Neuronal stem cell (in vitro differentiated cells): ENCODE data around the gene SEMA6B.
A peak's percentile ranks its signal among the peaks of the same experiment; 100 is the strongest.

Experiments used
- DNase-seq: peaks from one replicate; pipeline ENCODE4 v3.0.0-alpha.2; 2013; ENCODE audit warnings: low spot score
- H2AFZ ChIP-seq: one replicate; pipeline ENCODE4 v1.6.1; 2013; ENCODE audit warnings: mild to moderate bottlenecking, low read length, inconsistent platforms
- H2AK5ac ChIP-seq: 2 replicates; pipeline ENCODE4 v1.6.1; 2013; ENCODE audit warnings: low read depth, mild to moderate bottlenecking, inconsistent platforms, low read length, moderate library complexity, mixed read lengths
- H2BK120ac ChIP-seq: 2 replicates; pipeline ENCODE4 v1.6.1; 2013; ENCODE audit warnings: low read depth, mild to moderate bottlenecking, inconsistent platforms, low read length, moderate library complexity, mixed read lengths
- H2BK12ac ChIP-seq: one replicate; pipeline ENCODE4 v1.6.1; 2013; ENCODE audit warnings: low read length, inconsistent platforms
- H2BK15ac ChIP-seq: 2 replicates; pipeline ENCODE4 v1.6.1; 2013; ENCODE audit warnings: mild to moderate bottlenecking, low read length, inconsistent platforms, mixed read lengths
- H2BK5ac ChIP-seq: one replicate; pipeline ENCODE4 v1.6.1; 2013; ENCODE audit warnings: inconsistent platforms, mild to moderate bottlenecking, low read length, moderate library complexity
- H3K14ac ChIP-seq: one replicate; pipeline ENCODE4 v1.6.1; 2013; ENCODE audit warnings: low read length, inconsistent platforms
- H3K18ac ChIP-seq: 2 replicates; pipeline ENCODE4 v1.6.1; 2013; ENCODE audit warnings: low read length, inconsistent platforms
- H3K23ac ChIP-seq: 2 replicates; pipeline ENCODE4 v1.6.1; 2013; ENCODE audit warnings: low read depth, mild to moderate bottlenecking, mixed read lengths, low read length, inconsistent platforms; ENCODE audit not compliant: poor library complexity
- H3K27ac ChIP-seq: replicated peaks from 3 replicates; pipeline ENCODE4 v1.5.1; 2013; ENCODE audit warnings: low read length, inconsistent platforms
- H3K27me3 ChIP-seq, 3 experiments: 2 replicates each; pipeline ENCODE4 v1.6.1; 2013; ENCODE audit warnings: low read length in 3 of 3, mild to moderate bottlenecking in 2 of 3, inconsistent platforms in 1 of 3, low read depth in 1 of 3, mixed read lengths in 1 of 3, moderate library complexity in 1 of 3; ENCODE audit not compliant: control insufficient read depth in 3 of 3, insufficient read depth in 3 of 3
- H3K36me3 ChIP-seq, 2 donors: replicated peaks in 1 of 2; 2 replicates each; pipeline ENCODE4 v1.6.1; 2013; ENCODE audit warnings: low read length in 2 of 2; ENCODE audit not compliant: control insufficient read depth in 2 of 2, insufficient read depth in 2 of 2
- H3K4ac ChIP-seq: 2 replicates; pipeline ENCODE4 v1.6.1; 2013; ENCODE audit warnings: inconsistent platforms, mild to moderate bottlenecking, low read length, moderate library complexity
- H3K4me1 ChIP-seq, 2 donors: 1 replicate in 1 of 2; 2 replicates in 1 of 2; pipeline ENCODE4 v1.6.1; 2013; ENCODE audit warnings: low read length in 2 of 2, low read depth in 1 of 2; ENCODE audit not compliant: control insufficient read depth in 2 of 2, insufficient read depth in 1 of 2
- H3K4me2 ChIP-seq: one replicate; pipeline ENCODE4 v1.6.1; 2013; ENCODE audit warnings: mild to moderate bottlenecking, low read length, inconsistent platforms; ENCODE audit not compliant: insufficient read depth, poor library complexity, severe bottlenecking
- H3K4me3 ChIP-seq, 2 donors: 2 replicates each; pipeline ENCODE4 v1.5.1; 2013; ENCODE audit warnings: low read length in 2 of 2, mild to moderate bottlenecking in 2 of 2, inconsistent platforms in 1 of 2, moderate library complexity in 1 of 2
- H3K79me1 ChIP-seq: one replicate; pipeline ENCODE4 v1.6.1; 2013; ENCODE audit warnings: low read depth, mild to moderate bottlenecking, inconsistent platforms, low read length, moderate library complexity
- H3K9ac ChIP-seq: one replicate; pipeline ENCODE4 v1.6.1; 2013; ENCODE audit warnings: mild to moderate bottlenecking, low read depth, low read length, inconsistent platforms; ENCODE audit not compliant: poor library complexity
- H3K9me3 ChIP-seq, 2 donors: replicated peaks in 1 of 2; 2 replicates each; pipeline versions ENCODE3 to v1.6.1; 2013; ENCODE audit warnings: low read length in 2 of 2, mild to moderate bottlenecking in 2 of 2, inconsistent platforms in 1 of 2, low read depth in 1 of 2, mixed read lengths in 1 of 2, moderate library complexity in 1 of 2; ENCODE audit not compliant: control insufficient read depth in 2 of 2, insufficient read depth in 1 of 2
- H4K8ac ChIP-seq: one replicate; pipeline ENCODE4 v1.6.1; 2013; ENCODE audit warnings: low read depth, mild to moderate bottlenecking, inconsistent platforms, low read length, moderate library complexity
- H4K91ac ChIP-seq: one replicate; pipeline ENCODE4 v1.6.1; 2013; ENCODE audit warnings: low read length, low read depth, mild to moderate bottlenecking, inconsistent platforms; ENCODE audit not compliant: poor library complexity
- WGBS, 2 donors: extraction: QIAGEN DNeasy Blood & Tissue Kit; methylation state at CpG; one replicate each; pipeline ENCODE4 v1.1.7; 2013; ENCODE audit warnings: missing lambda C conversion rate in 2 of 2, mixed read lengths in 1 of 2; ENCODE audit not compliant: insufficient read length in 2 of 2, insufficient replicate concordance in 1 of 2; ENCODE audit errors: extremely low coverage in 2 of 2; 5-methylcytosine and 5-hydroxymethylcytosine counted together

The SEMA6B gene

GRCh38 chr19:4600082-4600481 is 40.6 kb upstream of the SEMA6B start:
- peak overlapping the region; percentile 81 for H3K18ac ChIP-seq
- peak overlapping the region; percentile 24 for H2BK120ac ChIP-seq
- H2BK12ac ChIP-seq: peak overlapping the region; percentile 63
- no peak overlapping the region for H3K4me2 ChIP-seq
- H2AK5ac ChIP-seq: peak overlapping the region; percentile 30
- no peak overlapping the region for H4K91ac ChIP-seq
- H3K9ac ChIP-seq: no peak overlapping the region
- H3K9me3 ChIP-seq: peaks cover 0 to 2% of the 10 kb centered on the region in 2 donors
- no peak overlapping the region for H3K4ac ChIP-seq
- peak overlapping the region; percentile 88 for H2BK5ac ChIP-seq
- H2BK15ac ChIP-seq: peak overlapping the region; percentile 96
- WGBS, 2 donors: no CpG with 5 or more reads among the region's 10 CpGs
- H3K79me1 ChIP-seq: peaks cover 3% of the 10 kb centered on the region
- no peak overlapping the region for H3K4me3 ChIP-seq
- no peaks in the 10 kb centered on the region for H3K27me3 ChIP-seq
- no peak overlapping the region for H2AFZ ChIP-seq
- H3K36me3 ChIP-seq: no peaks in the 10 kb centered on the region
- peak overlapping the region; percentile 46 for H3K27ac ChIP-seq
- H4K8ac ChIP-seq: no peak overlapping the region
- no peak overlapping the region for H3K14ac ChIP-seq
- H3K23ac ChIP-seq: no peak overlapping the region
- DNase-seq: no peak
- peaks cover 8 to 9% of the 10 kb centered on the region in 2 donors for H3K4me1 ChIP-seq

- peak overlapping the region; percentile 90 for H2AK5ac ChIP-seq
- peak overlapping the region; percentile 94 for H2BK5ac ChIP-seq
Observed at GRCh38 chr19:4598712-4599111, 39.2 kb upstream of the SEMA6B start.

GRCh38 chr19:4597975-4598671 is 38.6 kb upstream of the SEMA6B start:
- peaks cover 3% of the 10 kb centered on the region for H3K79me1 ChIP-seq
- H2BK120ac ChIP-seq: peak overlapping the region; percentile 76
- peak overlapping the region; percentile 85 for H3K23ac ChIP-seq
- peak; percentile 77 for DNase-seq
- peak overlapping the region; percentile 89 for H3K4ac ChIP-seq
- peak overlapping the region; percentile 10 for H2BK12ac ChIP-seq
- peak overlapping the region; percentile 94 for H2BK5ac ChIP-seq
- H4K91ac ChIP-seq: no peak overlapping the region
- H3K27me3 ChIP-seq: no peaks in the 10 kb centered on the region
- peak overlapping the region; percentile 81 for H3K9ac ChIP-seq
- peaks cover 0 to 2% of the 10 kb centered on the region in 2 donors for H3K9me3 ChIP-seq
- H3K4me2 ChIP-seq: peak overlapping the region; percentile 97
- peaks cover 8 to 13% of the 10 kb centered on the region in 2 donors for H3K4me1 ChIP-seq
- peak overlapping the region; percentile 86 for H3K27ac ChIP-seq
- peak overlapping the region; percentile 44 to 55 for H3K4me3 ChIP-seq
- H2AFZ ChIP-seq: peak overlapping the region; percentile 96
- WGBS, 2 donors: no CpG with 5 or more reads among the region's 32 CpGs
- H3K14ac ChIP-seq: peak overlapping the region; percentile 82
- H2AK5ac ChIP-seq: peak overlapping the region; percentile 90
- H3K36me3 ChIP-seq: no peaks in the 10 kb centered on the region
- H4K8ac ChIP-seq: no peak overlapping the region
- H3K18ac ChIP-seq: peak overlapping the region; percentile 99
- peak overlapping the region; percentile 46 for H2BK15ac ChIP-seq

More at GRCh38 chr19:4598712-4599111, 39.2 kb upstream of the SEMA6B start:
- Histone ChIP-seq H3K4me1 (peaks cover 8 to 13% of the 10 kb centered on the region in 2 donors), H3K9ac (peak overlapping the region; percentile 81), H3K4me2 (peak overlapping the region; percentile 97), H3K79me1 (peaks cover 3% of the 10 kb centered on the region), H3K4ac (peak overlapping the region; percentile 89), H3K27me3 (no peaks in the 10 kb centered on the region), H2AFZ (peak overlapping the region; percentile 96), H2BK12ac (no peak overlapping the region), H3K14ac (peak overlapping the region; percentile 82), H3K9me3 (peaks cover 0 to 2% of the 10 kb centered on the region in 2 donors), H3K36me3 (no peaks in the 10 kb centered on the region), H3K27ac (peak overlapping the region; percentile 86), H4K91ac (no peak overlapping the region), H4K8ac (no peak overlapping the region), H2BK15ac (peak overlapping the region; percentile 46), H3K4me3 (peak overlapping the region in 1 of 2 donors; percentile 44), H2BK120ac (peak overlapping the region; percentile 76), H3K23ac (peak overlapping the region; percentile 85), H3K18ac (peak overlapping the region; percentile 99)
- no peak for DNase-seq
- no CpG with 5 or more reads among the region's 17 CpGs for WGBS, 2 donors

- Histone ChIP-seq H2AK5ac (peak overlapping the region; percentile 97), H3K9ac (peak overlapping the region; percentile 55), H3K9me3 (peaks cover 0 to 2% of the 10 kb centered on the region in 2 donors), H3K4me1 (peaks cover 8 to 13% of the 10 kb centered on the region in 2 donors), H3K18ac (peak overlapping the region; percentile 87), H3K4ac (no peak overlapping the region), H3K79me1 (peaks cover 3% of the 10 kb centered on the region), H2BK12ac (peak overlapping the region; percentile 89), H3K36me3 (no peaks in the 10 kb centered on the region), H3K27ac (peak overlapping the region; percentile 46), H3K23ac (peak overlapping the region; percentile 49), H2AFZ (peak overlapping the region; percentile 78), H3K4me3 (peak overlapping the region in 1 of 2 donors; percentile 67), H3K14ac (peak overlapping the region; percentile 64), H3K27me3 (no peaks in the 10 kb centered on the region), H2BK120ac (no peak overlapping the region), H4K8ac (no peak overlapping the region), H2BK5ac (peak overlapping the region; percentile 70), H4K91ac (no peak overlapping the region), H2BK15ac (peak overlapping the region; percentile 91), H3K4me2 (peak overlapping the region; percentile 92)
- no peak for DNase-seq
- WGBS, 2 donors: no CpG with 5 or more reads among the region's 27 CpGs
Observed at GRCh38 chr19:4597278-4597974, 37.9 kb upstream of the SEMA6B start.
